ENCODE results near the gene ZBTB46.
"Not testable (repeated sequence)": the region's sequence is repeated elsewhere in the genome, so short reads cannot be mapped to it uniquely, and the experiment has no call there.

ZBTB46 gene, protein sequence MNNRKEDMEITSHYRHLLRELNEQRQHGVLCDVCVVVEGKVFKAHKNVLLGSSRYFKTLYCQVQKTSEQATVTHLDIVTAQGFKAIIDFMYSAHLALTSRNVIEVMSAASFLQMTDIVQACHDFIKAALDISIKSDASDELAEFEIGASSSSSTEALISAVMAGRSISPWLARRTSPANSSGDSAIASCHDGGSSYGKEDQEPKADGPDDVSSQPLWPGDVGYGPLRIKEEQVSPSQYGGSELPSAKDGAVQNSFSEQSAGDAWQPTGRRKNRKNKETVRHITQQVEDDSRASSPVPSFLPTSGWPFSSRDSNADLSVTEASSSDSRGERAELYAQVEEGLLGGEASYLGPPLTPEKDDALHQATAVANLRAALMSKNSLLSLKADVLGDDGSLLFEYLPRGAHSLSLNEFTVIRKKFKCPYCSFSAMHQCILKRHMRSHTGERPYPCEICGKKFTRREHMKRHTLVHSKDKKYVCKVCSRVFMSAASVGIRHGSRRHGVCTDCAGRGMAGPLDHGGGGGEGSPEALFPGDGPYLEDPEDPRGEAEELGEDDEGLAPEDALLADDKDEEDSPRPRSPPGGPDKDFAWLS

DNA sequence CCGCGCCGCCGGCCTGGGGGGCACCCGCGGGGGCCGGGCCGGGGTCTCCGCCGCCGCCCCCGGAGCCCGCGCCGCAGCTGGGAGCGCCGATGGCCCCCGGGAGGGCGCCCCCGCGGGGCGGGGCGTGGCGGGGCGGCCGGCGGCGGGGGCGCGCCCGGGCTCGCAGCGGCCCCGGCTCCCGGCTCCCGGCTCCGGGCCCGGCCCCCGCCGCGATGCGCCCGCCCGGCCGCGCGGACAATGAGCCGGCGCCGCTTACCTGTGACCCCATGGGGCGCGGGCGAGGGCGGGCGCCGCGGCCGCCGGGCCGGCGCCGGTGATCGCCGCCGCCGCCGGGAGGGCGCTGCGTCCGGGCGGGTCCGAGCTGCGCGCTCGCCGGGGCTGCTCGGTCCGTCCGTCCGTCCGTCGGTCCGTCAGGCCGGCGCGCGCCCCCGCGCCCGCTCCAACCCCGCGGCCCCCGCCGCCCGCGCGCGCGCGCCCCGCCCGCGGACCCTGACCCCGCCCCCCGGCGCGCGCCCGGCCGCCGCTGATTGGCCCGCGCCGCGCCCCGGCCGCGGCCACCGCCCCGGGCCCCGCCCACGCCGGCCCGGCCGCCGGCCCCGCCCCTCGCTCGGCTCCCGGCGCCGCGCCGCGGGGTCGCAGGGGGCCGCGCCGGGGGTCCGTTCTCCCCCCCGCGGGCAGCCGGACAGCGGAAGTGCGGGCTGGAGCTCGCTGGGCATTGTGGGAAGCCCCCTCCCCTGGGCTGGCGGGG is at the start of gene ZBTB46:
TSS of gene ZBTB46 (minus strand) at position 424 of the 748 bp plus-strand sequence. CDS start 40,507 bp downstream, outside the sequence.
- no peak for DNase-seq (ENCODE audit: low spot score)

DNA sequence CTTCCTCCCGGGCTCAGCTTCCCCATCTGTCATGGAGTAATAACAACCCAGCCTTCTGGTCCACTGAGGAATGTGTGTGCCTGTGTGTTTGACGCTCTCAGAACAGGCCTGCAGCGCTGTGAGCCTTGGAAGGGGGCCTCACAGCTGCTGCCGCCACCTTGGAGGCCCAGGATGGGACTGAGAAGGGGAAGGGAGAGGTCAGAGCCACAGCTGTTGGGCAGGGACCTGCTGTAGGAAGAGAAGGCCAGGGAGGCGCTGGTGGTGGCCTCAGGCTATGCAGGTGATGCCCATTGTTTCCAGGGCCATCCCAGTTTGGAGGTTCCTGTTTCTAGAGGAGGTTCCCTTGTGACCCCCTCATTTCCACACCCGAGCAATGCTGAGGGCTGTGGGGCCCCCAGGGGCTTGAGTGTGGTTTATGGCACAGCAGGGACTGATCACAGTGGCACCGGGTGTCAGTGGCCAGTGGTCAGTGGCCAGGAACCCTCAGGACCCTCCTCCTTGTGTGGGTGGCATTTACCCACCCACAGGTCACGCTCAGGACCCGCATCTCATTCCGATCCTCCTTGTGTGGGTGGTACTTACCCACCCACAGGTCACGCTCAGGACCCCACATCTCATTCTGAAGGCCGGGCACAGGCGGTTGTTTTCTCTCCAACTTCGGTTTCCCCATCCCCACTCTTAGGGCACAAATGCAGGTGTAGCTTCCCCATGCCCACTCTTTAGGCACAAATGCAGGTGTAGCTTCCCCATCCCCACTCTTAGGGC is 48.0 kb upstream of the ZBTB46 start:
- DNase-seq (ENCODE audit: low spot score), result no peak

- no peak for DNase-seq (ENCODE audit: low spot score)
These were observed 46.8 kb upstream of the ZBTB46 start for GRCh38 chr20:63877755-63878470.

DNA sequence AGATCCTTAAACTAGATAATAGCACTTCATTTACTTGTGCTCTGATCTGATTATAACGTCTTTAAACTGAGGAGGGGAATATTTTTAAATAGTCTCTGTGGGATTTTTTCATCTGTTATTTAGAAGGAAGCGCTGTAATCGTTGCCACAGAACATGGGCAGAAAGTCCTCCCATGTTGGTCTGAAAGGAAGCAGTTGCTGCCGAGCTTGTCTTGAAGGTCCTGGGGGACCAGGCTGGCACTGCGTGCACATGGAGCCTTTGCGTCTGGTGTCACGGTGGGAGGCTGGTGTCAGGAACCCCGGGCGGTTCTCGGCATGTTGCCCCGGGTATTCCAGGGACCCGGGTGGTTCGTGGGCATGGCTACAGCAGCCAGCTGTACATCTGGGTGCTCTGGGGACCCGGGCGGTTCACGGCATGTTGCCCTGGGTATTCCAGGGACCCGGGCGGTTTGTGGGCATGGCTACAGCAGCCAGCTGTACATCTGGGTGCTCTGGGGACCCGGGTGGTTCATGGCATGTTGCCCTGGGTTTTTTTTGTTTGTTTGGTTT is 45.5 kb upstream of the ZBTB46 start:
- no peak for DNase-seq (ENCODE audit: low spot score)

DNA sequence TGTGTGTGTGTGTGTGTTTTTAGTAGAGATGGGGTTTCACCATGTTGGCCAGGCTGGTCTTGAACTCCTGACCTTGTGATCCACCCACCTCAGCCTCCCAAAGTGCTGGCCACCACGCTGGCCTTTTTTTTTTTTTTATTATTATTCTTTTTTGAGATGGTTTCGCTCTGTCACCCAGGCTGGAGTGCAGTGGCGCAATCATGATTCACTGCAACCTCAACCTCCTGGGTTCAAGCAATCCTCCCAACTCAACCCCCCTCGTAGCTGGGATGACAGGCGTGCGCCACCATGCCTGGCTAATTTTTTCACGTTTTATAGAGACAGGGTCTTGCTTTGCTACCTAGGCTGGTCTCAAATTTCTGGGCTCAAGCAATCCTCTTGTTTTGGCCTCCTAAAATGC is 43.2 kb upstream of the ZBTB46 start:
- DNase-seq (ENCODE audit: low spot score), result not testable (repeated sequence)

- peak; percentile 68 for DNase-seq (ENCODE audit: low spot score)
These were observed 42.5 kb upstream of the ZBTB46 start for GRCh38 chr20:63873477-63873971.

DNA sequence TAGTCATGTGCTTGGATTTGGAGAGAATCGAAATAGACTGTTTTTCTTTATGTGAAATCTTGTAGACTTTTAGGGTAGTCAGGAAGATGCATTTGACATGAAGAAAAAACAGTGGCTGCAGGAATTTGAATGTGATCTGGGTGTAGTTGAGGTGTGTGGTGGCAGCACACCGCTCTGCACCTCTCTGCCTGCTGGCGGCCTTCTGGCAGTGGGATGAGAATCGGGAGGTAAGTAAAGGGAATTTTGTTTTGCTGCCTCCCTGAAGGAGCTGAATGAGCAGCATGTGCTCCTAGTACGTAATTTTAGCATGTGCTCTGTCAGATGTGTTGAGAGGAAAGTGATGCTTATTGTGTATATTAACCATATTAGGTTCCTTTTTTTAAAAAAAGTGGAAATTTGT is 37.2 kb upstream of the ZBTB46 start:
- DNase-seq (ENCODE audit: low spot score), result no peak

GRCh38 chr20:63867042-63867441 is 36.0 kb upstream of the ZBTB46 start:
- not testable (repeated sequence) for DNase-seq (ENCODE audit: low spot score)

DNA sequence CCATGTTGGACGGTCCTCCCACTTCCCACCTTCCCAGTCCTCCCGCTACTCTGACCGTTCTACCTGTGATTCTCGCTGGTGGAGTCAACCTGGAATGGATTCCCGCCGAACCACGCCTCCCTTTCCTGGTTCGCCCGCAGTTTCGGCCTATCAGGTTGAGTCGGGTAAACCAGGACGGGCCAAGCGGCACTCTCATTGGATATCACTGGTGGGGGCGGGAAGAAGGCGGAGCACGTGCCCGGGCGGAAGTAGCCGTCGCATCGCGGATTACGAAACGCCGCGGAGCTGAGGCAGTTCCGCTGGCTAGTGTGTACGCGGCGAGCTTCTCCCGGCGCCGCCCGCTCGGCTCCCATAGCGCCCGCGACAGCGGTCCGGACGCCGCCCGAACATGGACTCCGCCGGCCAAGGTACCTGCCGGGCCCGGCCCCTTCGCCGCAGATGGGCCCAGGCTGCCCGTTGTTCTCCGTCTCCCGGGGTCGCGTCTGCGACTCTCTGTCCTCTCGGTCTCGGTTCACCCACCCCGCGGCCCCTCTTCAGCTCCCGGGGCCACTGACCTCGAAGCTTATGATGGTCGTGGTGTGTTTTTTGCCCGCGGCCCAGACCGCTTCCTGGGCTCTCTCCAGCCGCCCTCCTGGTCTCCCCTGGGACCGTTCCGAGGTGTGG is 34.0 kb upstream of the ZBTB46 start, which contains the start of gene TPD52L2:
TSS of gene TPD52L2 (plus strand) at position 293 of the 663 bp plus-strand sequence. CDS start at position 389, 96 bp downstream.
- DNase-seq (ENCODE audit: low spot score), result peak; percentile 99

DNA sequence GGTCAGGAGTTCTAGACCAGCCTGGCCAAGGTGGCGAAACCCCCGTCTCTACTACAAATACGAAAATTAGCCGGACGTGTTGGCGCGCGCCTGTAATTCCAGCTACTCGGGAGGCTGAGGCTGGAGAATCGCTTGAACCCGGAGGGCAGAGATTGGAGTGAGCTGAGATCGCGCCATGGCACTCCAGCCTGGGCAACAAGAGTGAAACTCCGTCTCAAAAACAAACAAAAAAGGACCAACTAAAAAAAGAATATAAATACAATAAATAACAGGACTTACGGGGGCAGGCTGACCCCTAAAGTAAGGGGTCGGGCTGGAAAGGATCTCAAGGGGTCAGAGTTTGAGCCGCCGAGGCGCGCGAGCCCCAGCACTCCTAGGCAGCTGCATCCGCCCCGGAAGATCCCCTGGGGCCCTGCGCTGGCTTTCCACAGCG is 33.5 kb upstream of the ZBTB46 start:
- no peak for DNase-seq (ENCODE audit: low spot score)

GRCh38 chr20:63863798-63864544 is 32.9 kb upstream of the ZBTB46 start:
- DNase-seq (ENCODE audit: low spot score), result peak; percentile 87

- DNase-seq (ENCODE audit: low spot score), result no peak
These were observed 32.1 kb upstream of the ZBTB46 start for GRCh38 chr20:63863021-63863797.

DNA sequence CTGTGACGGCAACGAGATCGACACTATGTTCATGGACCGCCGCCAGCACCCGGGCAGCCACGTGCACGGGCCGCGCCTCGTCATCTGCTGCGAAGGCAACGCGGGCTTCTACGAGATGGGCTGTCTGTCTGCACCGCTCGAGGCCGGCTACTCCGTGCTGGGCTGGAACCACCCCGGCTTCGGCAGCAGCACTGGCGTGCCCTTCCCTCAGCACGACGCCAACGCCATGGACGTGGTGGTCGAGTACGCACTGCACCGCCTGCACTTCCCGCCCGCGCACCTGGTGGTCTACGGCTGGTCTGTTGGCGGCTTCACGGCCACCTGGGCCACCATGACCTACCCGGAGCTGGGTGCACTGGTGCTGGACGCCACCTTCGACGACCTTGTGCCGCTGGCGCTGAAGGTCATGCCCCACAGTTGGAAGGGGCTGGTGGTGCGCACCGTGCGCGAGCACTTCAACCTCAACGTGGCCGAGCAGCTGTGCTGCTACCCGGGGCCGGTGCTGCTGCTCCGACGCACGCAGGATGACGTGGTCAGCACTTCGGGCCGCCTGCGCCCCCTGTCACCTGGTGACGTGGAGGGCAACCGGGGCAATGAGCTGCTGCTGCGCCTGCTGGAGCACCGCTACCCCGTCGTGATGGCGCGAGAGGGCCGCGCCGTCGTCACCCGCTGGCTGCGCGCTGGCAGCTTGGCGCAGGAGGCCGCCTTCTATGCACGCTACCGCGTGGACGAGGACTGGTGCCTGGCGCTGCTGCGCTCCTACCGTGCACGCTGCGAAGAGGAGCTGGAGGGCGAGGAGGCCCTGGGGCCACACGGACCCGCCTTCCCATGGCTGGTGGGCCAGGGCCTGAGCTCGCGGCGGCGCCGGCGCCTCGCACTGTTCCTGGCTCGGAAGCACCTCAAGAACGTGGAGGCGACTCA is 31.2 kb upstream of the ZBTB46 start:
- DNase-seq (ENCODE audit: low spot score), result no peak

DNA sequence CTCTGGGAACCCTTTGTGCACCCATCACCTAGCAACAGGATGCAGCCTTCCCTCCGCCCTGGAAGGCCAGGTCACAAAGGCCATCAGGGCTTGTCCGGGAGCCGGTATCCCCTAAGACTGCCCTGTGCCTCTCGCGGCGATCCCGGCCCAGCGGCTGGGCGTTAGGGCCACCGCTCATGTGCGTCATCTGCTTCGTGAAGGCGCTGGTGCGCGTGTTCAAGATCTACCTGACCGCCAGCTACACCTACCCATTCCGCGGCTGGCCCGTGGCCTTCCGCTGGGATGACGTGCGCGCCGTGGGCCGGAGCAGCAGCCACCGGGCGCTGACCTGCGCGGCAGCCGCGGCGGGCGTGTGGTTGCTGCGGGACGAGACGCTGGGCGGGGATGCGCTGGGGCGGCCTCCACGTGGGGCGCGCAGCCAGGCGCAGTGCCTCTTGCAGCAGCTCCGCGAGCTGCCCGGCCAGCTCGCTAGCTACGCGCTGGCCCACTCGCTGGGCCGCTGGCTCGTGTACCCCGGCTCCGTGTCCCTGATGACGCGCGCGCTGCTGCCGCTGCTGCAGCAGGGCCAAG is 30.4 kb upstream of the ZBTB46 start, which contains the start of gene ABHD16B:
TSS of gene ABHD16B (plus strand) at position 134 of the 570 bp plus-strand sequence. CDS start at position 177, 43 bp downstream.
- DNase-seq (ENCODE audit: low spot score), result no peak

GRCh38 chr20:63860325-63861051 is 29.4 kb upstream of the ZBTB46 start:
- DNase-seq (ENCODE audit: low spot score), result no peak

DNA sequence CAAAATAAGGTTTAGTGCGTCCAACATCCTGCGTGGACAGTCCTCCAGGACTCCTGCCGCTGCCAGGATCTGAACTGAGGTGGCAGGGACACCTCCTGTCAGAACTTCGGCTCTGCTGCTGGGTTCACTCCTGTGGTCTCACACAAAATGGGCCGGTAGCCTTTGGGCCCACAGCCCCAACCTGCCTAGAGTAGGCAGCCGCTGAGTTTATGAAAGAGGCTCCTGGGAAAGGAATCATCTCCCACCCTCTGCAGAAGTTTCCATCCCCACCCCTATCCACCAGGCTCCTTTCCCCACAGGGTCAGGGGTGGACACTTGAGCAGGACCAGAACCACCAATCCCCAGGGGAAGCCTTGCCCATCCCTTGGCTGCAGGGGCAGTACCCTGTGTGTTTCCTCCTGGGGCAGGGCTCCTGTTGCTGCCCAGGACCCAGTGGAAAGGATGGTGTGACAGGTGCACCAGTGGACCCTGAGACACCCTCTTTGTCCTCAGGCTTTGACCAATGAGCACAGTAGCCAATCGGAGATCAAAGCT is 28.2 kb upstream of the ZBTB46 start:
- DNase-seq (ENCODE audit: low spot score), result no peak

Measured in Ammon's horn (tissue), 1 donor.